A673 (cell line): ENCODE data around the gene LINC00305. TPM values are rescaled to one million over a fixed set of nuclear protein-coding genes. Genes with fewer than 3 reads are reported as not detected.

Experiments
- BruUV-seq: library from RNA; stranded (reverse); fragments of 400-500 nt; replicated peaks from 2 replicates; lab custom pipeline; 2021; lab: Mats Ljungman, UMichigan
- CTCF ChIA-PET: fragments of 300-600 bp; sonication (Branson Sonifier 250); formaldehyde crosslinking; loops from one replicate; lab custom pipeline; 2022; ENCODE audit warnings: antibody characterized with exemption; lab: Charles Lee
- POLR2A ChIA-PET: fragments of 300-600 bp; sonication (Branson Sonifier 250); formaldehyde crosslinking; loops from one replicate; lab custom pipeline; 2022; ENCODE audit warnings: antibody characterized with exemption; ENCODE audit not compliant: low non-redundant PET; lab: Charles Lee
- DNase-seq: peaks from one replicate; pipeline ENCODE4 v3.0.0-alpha.2; 2015; ENCODE audit warnings: low spot score
- H3K27ac ChIP-seq: fragments of 200-600 bp; sonication (generic); 2 replicates; pipeline ENCODE4 v1.5.1; 2016; ENCODE audit warnings: mixed run types, low read depth, mild to moderate bottlenecking, mixed read lengths, antibody characterized with exemption, low read length; ENCODE audit not compliant: poor library complexity, severe bottlenecking
- H3K27me3 ChIP-seq: fragments of 200-600 bp; sonication (generic); replicated peaks from 2 replicates; pipeline ENCODE4 v1.6.1; 2017; ENCODE audit warnings: mixed run types, low read depth, mild to moderate bottlenecking, mixed read lengths, antibody characterized with exemption, low read length; ENCODE audit not compliant: insufficient read depth, poor library complexity
- H3K36me3 ChIP-seq: fragments of 200-600 bp; sonication (generic); 2 replicates; pipeline ENCODE4 v1.6.1; 2016; ENCODE audit warnings: mixed run types, mild to moderate bottlenecking, mixed read lengths, antibody characterized with exemption, low read length; ENCODE audit not compliant: insufficient read depth, poor library complexity, severe bottlenecking
- H3K4me1 ChIP-seq: fragments of 200-600 bp; sonication (generic); 2 replicates; pipeline ENCODE4 v1.6.1; 2017; ENCODE audit warnings: mixed run types, mild to moderate bottlenecking, mixed read lengths, antibody characterized with exemption, low read length; ENCODE audit not compliant: insufficient read depth, poor library complexity, severe bottlenecking
- H3K4me3 ChIP-seq: fragments of 200-600 bp; sonication (generic); 2 replicates; pipeline ENCODE4 v1.5.1; 2016; ENCODE audit warnings: low read depth, mixed run types, mild to moderate bottlenecking, mixed read lengths, low read length; ENCODE audit not compliant: poor library complexity, severe bottlenecking
- H3K9me3 ChIP-seq: fragments of 200-600 bp; sonication (generic); 2 replicates; pipeline ENCODE4 v1.6.1; 2016; ENCODE audit warnings: mixed run types, low read depth, mild to moderate bottlenecking, mixed read lengths, antibody characterized with exemption, low read length; ENCODE audit not compliant: poor library complexity, severe bottlenecking
- CTCF ChIP-seq: fragments of 300-800, 200-600 bp; sonication (generic); conservative IDR thresholded peaks from 2 replicates; pipeline ENCODE4 v1.5.1; 2017; ENCODE audit warnings: low read depth, mild to moderate bottlenecking, antibody characterized with exemption, low read length, moderate library complexity, mixed read lengths
- EZH2 ChIP-seq: fragments of 200-600 bp; sonication (generic); IDR thresholded peaks from 2 replicates; pipeline ENCODE4 v1.6.1; 2017; ENCODE audit warnings: borderline replicate concordance, low read depth, mild to moderate bottlenecking, mixed read lengths, antibody characterized with exemption, low read length; ENCODE audit not compliant: poor library complexity, severe bottlenecking
- intact Hi-C: fragments of 100-400 bp; cut with micrococcal nuclease; formaldehyde crosslinking; loops from one replicate; pipeline ENCODE4 v1.10.0; 2022; ENCODE audit not compliant: unreplicated experiment
- total RNA-seq: library from RNA; stranded (reverse); gene quantifications from 2 replicates; pipeline ENCODE4 v1.2.3, GENCODE V29; 2021

Gene LINC00305
- total RNA-seq, 1 experiment from 2014 or later = not detected

DNA sequence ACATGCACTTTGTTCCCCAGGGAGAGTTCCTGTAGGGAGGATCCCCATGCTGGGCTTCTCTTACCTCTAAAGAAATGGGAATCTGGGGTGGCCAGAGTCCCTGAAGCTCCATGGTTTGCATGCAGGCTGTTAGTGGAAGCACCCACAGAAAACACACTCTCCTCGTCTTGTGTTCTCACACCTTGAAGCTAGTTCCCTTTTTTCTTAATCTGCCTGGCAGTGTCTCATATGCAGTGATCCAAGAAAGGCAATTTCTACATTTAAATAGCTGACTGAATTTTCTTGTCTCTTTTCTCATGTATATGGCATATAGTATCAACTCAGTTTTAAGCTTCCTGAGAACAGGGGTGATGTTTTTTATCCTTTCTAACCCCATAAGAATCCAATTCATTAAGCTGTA, 65.0 kb downstream of the LINC00305 start:
- Histone ChIP-seq H3K36me3 (no peaks in the 10 kb centered on the region), H3K4me3 (no peak overlapping the region), H3K4me1 (no peaks in the 10 kb centered on the region), H3K27ac (no peak overlapping the region), H3K9me3 (no peaks in the 10 kb centered on the region), H3K27me3 (no peaks in the 10 kb centered on the region)
- DNase-seq = no peak
- intact Hi-C loops = no loop called here
- TF ChIP-seq CTCF = no peak
- TF ChIP-seq EZH2 = no peak
- ChIA-PET CTCF (no interaction called here), POLR2A (no interaction called here)
- no TSS peak for BruUV-seq

GRCh38 chr18:64082513-64082912, 66.4 kb downstream of the LINC00305 start:
- no peak for TF ChIP-seq EZH2
- no peak for TF ChIP-seq CTCF
- no peaks in the 10 kb centered on the region for H3K27me3 ChIP-seq
- no peaks in the 10 kb centered on the region for H3K36me3 ChIP-seq
- no peak overlapping the region for H3K27ac ChIP-seq
- intact Hi-C loops = no loop called here
- no peak for DNase-seq
- H3K4me3 ChIP-seq = no peak overlapping the region
- no peaks in the 10 kb centered on the region for H3K9me3 ChIP-seq
- POLR2A ChIA-PET = no interaction called here
- no TSS peak for BruUV-seq
- CTCF ChIA-PET = no interaction called here
- H3K4me1 ChIP-seq = no peaks in the 10 kb centered on the region

DNA sequence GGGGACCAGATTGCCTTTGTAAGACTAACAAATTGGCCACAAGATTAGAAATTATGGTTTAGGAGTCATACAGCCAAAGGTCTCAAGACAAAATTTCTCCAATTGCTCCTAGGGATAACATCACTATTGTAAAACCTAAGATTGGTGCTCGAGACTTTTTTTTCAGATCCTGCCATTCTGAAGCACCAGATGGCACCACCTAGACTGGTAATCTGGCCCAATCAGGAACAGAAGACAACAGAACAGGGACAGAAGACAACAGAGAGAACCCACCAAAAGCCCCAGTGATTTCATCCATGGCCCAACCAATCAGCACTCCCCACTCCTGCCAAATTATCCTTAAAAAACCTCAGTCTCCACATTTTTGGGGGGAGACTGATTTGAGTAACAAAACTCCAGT, 66.8 kb downstream of the LINC00305 start:
- CTCF ChIA-PET = no interaction called here
- BruUV-seq = no TSS peak

More for the DNA sequence above, 66.8 kb downstream of the LINC00305 start:
- H3K4me1 ChIP-seq = no peaks in the 10 kb centered on the region
- no peak overlapping the region for H3K4me3 ChIP-seq
- H3K27me3 ChIP-seq = no peaks in the 10 kb centered on the region
- intact Hi-C loops = no loop called here
- H3K27ac ChIP-seq = no peak overlapping the region
- no peaks in the 10 kb centered on the region for H3K9me3 ChIP-seq
- DNase-seq = no peak
- POLR2A ChIA-PET = no interaction called here
- H3K36me3 ChIP-seq = no peaks in the 10 kb centered on the region
- TF ChIP-seq CTCF = no peak
- TF ChIP-seq EZH2 = no peak
